ENCODE data around the gene FFAR2.

FFAR2 gene

DNA sequence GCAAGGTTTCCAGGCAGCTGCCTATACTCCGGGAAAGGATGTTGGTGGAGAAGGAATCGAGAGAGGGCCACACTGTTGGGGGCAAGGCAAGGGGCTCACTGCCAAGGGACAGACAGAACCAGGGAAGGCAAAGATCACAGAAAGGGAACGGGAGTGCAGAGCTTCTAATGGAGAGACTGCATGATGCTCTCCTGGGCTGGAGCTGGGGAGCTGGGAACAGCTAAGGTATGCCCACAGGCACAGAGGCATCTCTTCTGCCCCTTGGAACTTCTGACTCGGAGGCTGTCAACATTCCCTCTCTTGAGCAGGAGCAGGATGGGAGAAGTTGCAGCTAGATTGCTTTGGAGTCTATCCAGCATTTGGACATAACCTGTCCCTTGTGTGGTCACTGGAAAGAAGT is 22.4 kb upstream of the FFAR2 start:
- no peak for DNase-seq

- DNase-seq, result no peak
Measured at GRCh38 chr19:35427187-35427586, 20.9 kb upstream of the FFAR2 start.

GRCh38 chr19:35429698-35430408 is 18.2 kb upstream of the FFAR2 start:
- no peak for DNase-seq

DNA sequence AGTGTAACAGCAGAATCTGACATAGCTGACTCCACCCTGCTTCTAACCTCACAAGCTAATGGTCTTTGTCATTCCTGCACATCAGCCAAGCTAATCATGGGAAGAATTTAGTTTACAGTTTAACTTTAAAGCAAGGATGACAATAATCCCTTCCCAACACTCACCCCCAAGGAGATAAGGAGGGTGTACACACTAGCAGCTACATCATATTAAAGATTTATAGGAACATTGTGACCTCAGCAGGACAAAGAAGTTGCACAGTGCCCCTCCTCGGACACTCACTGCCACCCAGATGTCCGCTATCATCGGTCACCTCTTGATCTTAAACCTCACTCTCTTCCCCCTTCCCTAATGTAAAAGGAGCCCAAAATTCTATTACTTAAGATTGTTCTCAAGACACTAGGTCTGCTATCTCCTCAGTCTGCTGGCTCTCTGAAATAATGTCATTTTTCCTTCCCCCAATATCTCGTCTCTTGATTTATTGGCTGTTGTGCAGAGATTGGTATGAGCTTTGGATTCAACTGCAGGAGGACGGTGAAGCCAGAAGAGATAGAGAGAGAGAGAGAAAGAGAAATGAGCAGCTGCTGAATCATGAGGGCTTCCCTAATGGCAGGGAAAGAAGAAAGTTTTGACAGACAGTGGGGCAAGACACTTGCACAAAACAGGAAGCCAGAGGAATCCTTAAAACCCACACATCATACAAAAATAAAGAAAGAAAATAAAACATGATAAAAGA is 17.5 kb upstream of the FFAR2 start:
- no peak for DNase-seq

DNA sequence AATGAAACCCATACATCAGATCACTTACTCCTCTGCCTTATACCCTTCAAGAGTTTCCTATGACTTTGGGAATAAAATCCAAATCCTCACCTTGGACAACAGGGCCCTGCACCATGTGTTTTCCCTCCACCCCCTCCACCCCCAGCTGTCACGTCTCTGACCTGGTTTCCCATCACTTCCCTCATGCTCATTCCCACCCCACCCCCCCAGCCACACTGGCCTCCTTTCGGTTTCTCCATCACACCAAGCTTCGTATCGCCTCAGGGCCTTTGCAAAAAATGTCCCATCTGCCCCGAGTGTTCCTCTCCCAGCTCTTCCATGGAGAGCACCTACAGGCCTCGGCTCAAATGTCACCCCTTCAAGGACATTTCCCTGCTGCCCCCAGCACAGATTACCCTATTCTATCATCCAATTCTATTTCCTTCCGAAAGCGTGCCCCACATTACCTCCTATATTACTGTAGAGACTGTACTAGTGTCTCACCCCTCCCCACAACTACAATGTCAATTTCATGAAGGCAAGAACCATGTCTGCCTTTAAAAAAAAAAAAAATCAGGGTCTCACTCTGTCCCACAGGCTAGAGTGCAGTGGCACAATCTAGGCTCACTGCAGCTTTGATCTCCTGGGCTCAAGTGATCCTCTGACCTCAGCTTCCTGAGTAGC is 16.8 kb upstream of the FFAR2 start:
- no peak for DNase-seq

- no peak for DNase-seq
Measured at GRCh38 chr19:35432911-35433310, 15.1 kb upstream of the FFAR2 start.

DNA sequence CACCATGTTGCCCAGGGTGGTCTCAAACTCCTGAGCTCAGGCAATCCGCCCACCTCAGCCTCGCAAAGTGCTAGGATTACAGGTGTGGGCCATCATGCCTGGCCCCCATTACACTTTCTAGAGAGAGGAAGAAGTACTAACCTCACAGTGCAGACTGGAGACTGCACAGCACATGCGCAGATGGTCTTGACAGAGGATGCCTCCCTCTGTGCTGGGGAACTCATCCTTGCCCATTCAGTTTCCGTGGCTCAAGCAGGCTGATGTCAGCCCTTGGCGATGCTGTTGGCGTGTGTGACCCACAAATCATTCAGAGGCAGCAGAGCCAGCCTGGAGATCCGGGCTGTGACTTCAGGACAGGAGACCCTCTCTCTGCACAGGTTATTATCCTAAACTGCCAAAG is 14.6 kb upstream of the FFAR2 start:
- peak in 6 of 56 donors; percentile 9 to 24 (median 15) for DNase-seq

- no peak for DNase-seq
Measured at GRCh38 chr19:35435896-35436295, 12.2 kb upstream of the FFAR2 start.

DNA sequence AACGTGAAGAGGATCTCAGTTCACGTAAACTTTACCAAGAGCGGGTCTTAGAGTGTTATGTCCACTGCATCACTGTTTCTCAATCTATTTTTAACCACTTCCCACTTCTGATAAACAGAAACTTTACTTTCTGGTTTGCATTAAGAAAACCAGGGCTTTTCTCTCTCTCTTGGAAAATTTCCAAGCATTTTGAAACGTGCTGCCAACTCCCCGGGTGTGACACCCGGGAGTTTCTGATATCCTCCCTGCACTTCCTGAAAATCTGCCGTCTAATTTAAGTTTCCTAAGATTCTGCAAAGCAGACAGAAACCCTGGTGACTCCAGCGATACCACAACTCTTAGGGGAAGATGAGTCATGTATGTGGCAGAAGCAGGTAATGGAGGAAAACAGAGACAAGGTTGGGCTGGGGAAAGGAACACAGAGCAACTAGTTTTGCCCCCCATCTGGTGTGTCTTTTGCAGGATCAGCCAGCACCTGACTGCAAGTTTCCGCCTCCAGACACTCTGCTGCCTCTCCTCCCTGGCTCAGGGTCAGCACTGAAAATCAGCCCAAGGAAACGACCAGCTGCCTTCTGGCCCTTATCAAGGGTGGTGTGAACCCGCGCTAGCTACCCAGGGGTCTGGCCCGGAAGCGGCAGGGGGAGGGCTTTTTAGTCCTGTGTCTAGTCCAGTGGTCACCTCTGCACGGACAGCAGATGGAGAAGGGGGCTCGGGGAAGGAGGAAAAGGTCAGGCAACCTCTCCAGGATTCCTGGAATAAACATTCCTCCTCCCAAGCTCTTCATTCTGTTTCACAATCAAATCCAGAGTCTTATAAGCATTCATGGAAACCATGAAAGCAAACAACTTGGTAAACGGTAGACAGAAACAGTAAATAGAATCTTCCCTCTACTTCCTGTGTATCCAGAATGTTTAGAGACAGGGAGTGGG is 11.3 kb upstream of the FFAR2 start:
- peak in 1 of 56 donors; percentile 3 for DNase-seq

GRCh38 chr19:35437406-35437951 is 10.6 kb upstream of the FFAR2 start:
- no peak for DNase-seq

GRCh38 chr19:35438096-35438495 is 10.0 kb upstream of the FFAR2 start:
- DNase-seq, result no peak

DNA sequence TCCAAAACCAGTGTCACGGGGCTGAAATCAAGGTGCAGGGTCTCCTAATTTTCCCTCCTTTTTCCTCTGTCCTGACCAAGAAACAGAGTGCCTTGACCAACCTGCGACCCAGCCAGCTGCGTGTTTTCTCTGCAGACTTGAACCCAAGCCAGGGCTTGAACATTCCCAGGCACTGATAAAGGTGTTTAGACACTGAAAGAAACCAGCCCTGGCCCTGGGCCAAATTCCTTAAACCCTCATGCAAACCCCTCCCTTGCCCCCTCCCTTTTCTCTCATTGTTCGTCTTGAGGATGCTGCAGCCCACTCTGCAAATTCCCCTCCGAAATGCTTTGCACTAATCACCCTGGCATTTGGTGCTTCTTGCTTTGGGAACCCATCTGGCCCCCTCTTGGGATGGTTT is 9.5 kb upstream of the FFAR2 start:
- DNase-seq, result no peak

DNA sequence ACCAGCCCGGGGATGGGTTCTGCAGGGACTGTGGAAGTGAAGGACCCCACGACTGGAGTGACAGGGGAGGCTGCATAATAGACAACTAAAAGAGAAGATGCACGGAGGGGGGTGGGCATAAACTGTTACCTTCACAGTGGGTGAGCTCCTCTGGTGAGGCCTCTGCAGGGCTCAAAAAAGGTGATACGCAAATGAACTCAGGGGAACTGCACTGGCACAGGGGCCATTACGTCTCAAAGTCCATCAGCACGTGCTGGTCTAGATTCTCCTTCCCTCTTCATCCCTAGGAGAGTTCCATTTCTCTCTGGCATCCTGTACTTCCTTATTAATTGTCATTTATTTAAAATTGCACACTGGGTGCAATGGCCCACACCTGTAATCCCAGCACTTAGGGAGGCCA is 8.1 kb upstream of the FFAR2 start:
- no peak for DNase-seq

- no peak for DNase-seq
Measured at GRCh38 chr19:35442091-35442490, 6.0 kb upstream of the FFAR2 start.

GRCh38 chr19:35444735-35445134 is 3.3 kb upstream of the FFAR2 start:
- no peak for DNase-seq

GRCh38 chr19:35445826-35446593 is 2.0 kb upstream of the FFAR2 start:
- DNase-seq, result no peak

- DNase-seq, result no peak
Measured at GRCh38 chr19:35449359-35450043, 1.4 kb downstream of the FFAR2 start.

- no peak for DNase-seq
Measured at GRCh38 chr19:35451338-35452096, 3.5 kb downstream of the FFAR2 start.

DNA sequence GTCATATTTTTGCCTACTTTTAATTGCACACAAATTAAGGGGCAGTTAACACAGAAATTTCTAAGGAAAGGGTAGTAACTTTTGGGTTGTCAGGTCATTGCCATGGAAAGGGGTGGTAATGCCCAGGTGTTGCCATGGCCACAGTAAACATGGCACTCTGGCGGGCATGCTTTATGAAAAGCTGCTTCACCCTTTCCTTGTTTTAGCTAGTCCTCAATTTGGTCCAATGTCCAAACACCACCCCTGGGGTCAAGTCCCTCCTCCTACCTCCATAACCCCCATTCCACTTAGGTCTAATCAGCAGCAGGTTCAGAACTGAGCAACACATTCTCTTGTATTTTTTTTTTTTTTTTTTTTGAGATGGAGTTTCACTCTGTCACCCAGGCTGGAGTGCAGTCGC is 6.6 kb downstream of the FFAR2 start:
- DNase-seq, result no peak

Data from amygdala (tissue), 56 donors.